ENCODE measurements around the gene CNNM3.

CNNM3 gene

GRCh38 chr2:96866586-96866985 lies 50.5 kb downstream of the CNNM3 start:
- H3K27me3 ChIP-seq (ENCODE audit: low read length): no peaks in the 10 kb centered on the region
- no peak overlapping the region for H2AFZ ChIP-seq (ENCODE audit: low read depth, low read length, severe bottlenecking)
- H3K36me3 ChIP-seq (ENCODE audit: low read length): no peaks in the 10 kb centered on the region
- no peak overlapping the region for H3K4me3 ChIP-seq (ENCODE audit: insufficient read depth, low read length, poor library complexity, severe bottlenecking)
- no peak overlapping the region for H3K9ac ChIP-seq (ENCODE audit: low read length)
- no peak overlapping the region for H3K27ac ChIP-seq (ENCODE audit: low read depth, low read length)
- H4K20me1 ChIP-seq (ENCODE audit: low read depth, low read length): no peaks in the 10 kb centered on the region
- H3K79me2 ChIP-seq (ENCODE audit: insufficient read depth, low read length): no peaks in the 10 kb centered on the region
- no peak overlapping the region for H3K4me2 ChIP-seq (ENCODE audit: low read depth, low read length, poor library complexity, severe bottlenecking)
- TF ChIP-seq CTCF (IDR thresholded peaks at IDR 0.05; ENCODE audit: insufficient read depth, low read length, poor library complexity, severe bottlenecking) (no peak), EZH2phosphoT487 (conservative IDR thresholded peaks at IDR 0.05; ENCODE audit: low read length) (no peak)
- no peaks in the 10 kb centered on the region for H3F3A ChIP-seq (ENCODE audit: insufficient read depth)
- H3K9me2 ChIP-seq (replicated peaks; ENCODE audit: insufficient read depth, low read length): no peaks in the 10 kb centered on the region
- H3K9me3 ChIP-seq (ENCODE audit: insufficient read depth, low read length): no peaks in the 10 kb centered on the region

- H3K9ac ChIP-seq (ENCODE audit: low read length): no peak overlapping the region
Observed at GRCh38 chr2:96866986-96867755, 51.1 kb downstream of the CNNM3 start.

GRCh38 chr2:96867756-96868554 lies 51.9 kb downstream of the CNNM3 start:
- no peak overlapping the region for H3K4me3 ChIP-seq (ENCODE audit: insufficient read depth, low read length, poor library complexity, severe bottlenecking)
- no peaks in the 10 kb centered on the region for H4K20me1 ChIP-seq (ENCODE audit: low read depth, low read length)
- no peaks in the 10 kb centered on the region for H3F3A ChIP-seq (ENCODE audit: insufficient read depth)
- peak overlapping the region; percentile 63 for H3K4me2 ChIP-seq (ENCODE audit: low read depth, low read length, poor library complexity, severe bottlenecking)
- TF ChIP-seq CTCF (IDR thresholded peaks at IDR 0.05; ENCODE audit: insufficient read depth, low read length, poor library complexity, severe bottlenecking): no peak
- no peak overlapping the region for H3K27ac ChIP-seq (ENCODE audit: low read depth, low read length)
- H3K79me2 ChIP-seq (ENCODE audit: insufficient read depth, low read length): no peaks in the 10 kb centered on the region
- no peak overlapping the region for H3K9ac ChIP-seq (ENCODE audit: low read length)
- H3K9me2 ChIP-seq (replicated peaks; ENCODE audit: insufficient read depth, low read length): no peaks in the 10 kb centered on the region
- H3K36me3 ChIP-seq (ENCODE audit: low read length): no peaks in the 10 kb centered on the region
- no peak overlapping the region for H2AFZ ChIP-seq (ENCODE audit: low read depth, low read length, severe bottlenecking)
- no peaks in the 10 kb centered on the region for H3K27me3 ChIP-seq (ENCODE audit: low read length)
- H3K9me3 ChIP-seq (ENCODE audit: insufficient read depth, low read length): no peaks in the 10 kb centered on the region

More at GRCh38 chr2:96866986-96867755, 51.1 kb downstream of the CNNM3 start:
- H3K4me2 ChIP-seq (ENCODE audit: low read depth, low read length, poor library complexity, severe bottlenecking): no peak overlapping the region
- no peak overlapping the region for H2AFZ ChIP-seq (ENCODE audit: low read depth, low read length, severe bottlenecking)
- H4K20me1 ChIP-seq (ENCODE audit: low read depth, low read length): no peaks in the 10 kb centered on the region
- no peak overlapping the region for H3K27ac ChIP-seq (ENCODE audit: low read depth, low read length)
- no peak for TF ChIP-seq EZH2phosphoT487 (conservative IDR thresholded peaks at IDR 0.05; ENCODE audit: low read length)
- TF ChIP-seq CTCF (IDR thresholded peaks at IDR 0.05; ENCODE audit: insufficient read depth, low read length, poor library complexity, severe bottlenecking): no peak
- no peaks in the 10 kb centered on the region for H3K9me3 ChIP-seq (ENCODE audit: insufficient read depth, low read length)
- H3K27me3 ChIP-seq (ENCODE audit: low read length): no peaks in the 10 kb centered on the region
- H3K9me2 ChIP-seq (replicated peaks; ENCODE audit: insufficient read depth, low read length): no peaks in the 10 kb centered on the region
- H3K36me3 ChIP-seq (ENCODE audit: low read length): no peaks in the 10 kb centered on the region
- no peak overlapping the region for H3K4me3 ChIP-seq (ENCODE audit: insufficient read depth, low read length, poor library complexity, severe bottlenecking)
- no peaks in the 10 kb centered on the region for H3K79me2 ChIP-seq (ENCODE audit: insufficient read depth, low read length)
- H3F3A ChIP-seq (ENCODE audit: insufficient read depth): no peaks in the 10 kb centered on the region
